Measurements from ENCODE around the gene IDI1. TPM values are rescaled to one million over a fixed set of nuclear protein-coding genes. Genes with fewer than 3 reads are reported as not detected.

The IDI1 gene
- total RNA-seq, result 80.7 and 93.7 TPM in 2 replicates

GRCh38 chr10:1048732-1049424 lies at the start of gene IDI1:
Gene IDI1, minus strand, starts transcription at chr10:1049119. Its CDS starts 116 bp downstream, at chr10:1049003.

DNA sequence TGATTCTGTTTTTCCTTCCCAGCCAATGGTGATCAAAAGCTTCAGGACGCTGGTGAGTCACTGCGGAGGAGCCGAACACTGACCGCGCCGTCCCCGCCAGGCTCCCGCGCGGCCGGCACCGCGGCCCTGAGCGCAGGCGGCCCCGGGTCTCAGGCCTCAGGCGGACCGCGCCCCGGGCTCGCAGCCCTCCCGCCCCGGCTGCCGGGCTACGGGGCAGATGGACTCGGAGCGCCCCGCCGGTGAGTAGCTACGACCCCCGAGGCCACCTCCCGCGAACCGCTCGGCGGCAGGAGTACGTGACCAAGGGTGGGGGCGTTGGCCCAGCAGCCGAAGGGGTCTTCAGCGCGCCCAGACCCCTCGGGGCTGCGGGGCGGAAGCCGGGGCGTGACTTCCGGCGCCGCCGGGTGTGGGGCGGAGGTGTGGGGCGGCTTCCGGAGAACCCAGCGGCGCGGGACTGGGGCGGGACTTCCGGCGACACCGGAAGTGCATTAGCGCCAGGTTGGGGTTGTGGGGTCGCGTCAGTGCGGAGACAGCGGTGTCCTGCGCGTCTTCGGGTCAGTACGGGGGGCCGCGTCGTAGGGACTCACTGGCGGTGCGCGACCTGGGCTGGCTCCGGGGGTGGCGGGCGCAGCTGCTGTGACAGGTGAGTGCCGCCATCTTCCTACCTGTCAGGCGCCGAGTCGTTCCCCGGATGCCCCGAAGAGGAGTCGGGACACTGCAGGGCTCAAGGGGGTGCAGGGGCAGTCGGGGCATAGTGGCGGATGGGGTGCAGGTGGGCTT lies 7.6 kb upstream of the IDI1 start, which contains the start of gene WDR37:
TSS of gene WDR37 (plus strand) at position 60 of the 780 bp plus-strand sequence. CDS start 15,771 bp downstream, outside the sequence.

GRCh38 chr10:1025683-1026082 lies 23.2 kb downstream of the IDI1 start, which contains the start of gene IDI2:
Gene IDI2, minus strand, starts transcription at chr10:1025859. Its CDS starts 1,136 bp downstream, at chr10:1024723.

Other genes starting within 250 kb of the IDI1 start
- 26.4 and 27.2 TPM in 2 replicates for gene LARP4B, start 117.4 kb downstream of the IDI1 start, total RNA-seq
- 33.4 and 38.8 TPM in 2 replicates for gene GTPBP4, start 60.7 kb downstream of the IDI1 start, total RNA-seq
- not detected in 2 replicates for gene IDI2, start 23.3 kb downstream of the IDI1 start, total RNA-seq
- 14.4 and 15.7 TPM in 2 replicates for gene WDR37, start 7.3 kb upstream of the IDI1 start, total RNA-seq